Measurements from ENCODE around the gene MLH1. TPM values are rescaled to one million over a fixed set of nuclear protein-coding genes. Genes with fewer than 3 reads are reported as not detected.

MLH1 gene
- total RNA-seq, 2 experiments from 2014 or later = 18.9 to 23.8 TPM

DNA sequence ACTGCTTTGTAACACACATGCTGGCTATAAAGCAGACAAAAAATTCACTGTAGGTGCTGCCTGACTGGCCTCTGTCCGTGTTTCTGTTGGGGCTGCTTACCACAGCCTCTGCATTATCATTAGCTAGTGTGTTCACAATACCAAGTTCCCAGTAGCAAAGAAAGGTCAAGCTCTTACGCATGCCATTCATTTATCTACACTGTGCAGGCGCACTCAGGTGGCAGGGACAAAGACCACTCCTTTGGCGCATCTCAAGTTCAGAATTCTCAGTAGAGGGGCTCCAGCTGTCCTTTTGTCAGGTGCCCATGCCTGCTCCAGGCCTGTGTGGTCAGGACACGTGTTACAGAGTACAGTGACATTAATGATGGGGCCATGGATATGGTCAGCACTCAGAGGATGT lies 22.3 kb downstream of the MLH1 start:
- ChIA-PET POLR2A (no interaction called here), CTCF (interaction anchor here (1.8 kb wide), 1 partner anchor 10 kb away, joined by 4 read pairs; no protein-coding TSS in a partner anchor)
- Mint-ChIP-seq H3K4me1 (ENCODE audit: low read depth) (no peaks in the 10 kb centered on the region), H3K9me3 (no peaks in the 10 kb centered on the region), H3K27me3 (no peaks in the 10 kb centered on the region), H3K36me3 (ENCODE audit: low read depth) (peaks cover 89% of the 10 kb centered on the region), H3K4me3 (no peak overlapping the region), H3K27ac (no peak overlapping the region)
- no peak overlapping the region for H3K4me3 ChIP-seq (ENCODE audit: low read length)
- no peak overlapping the region for H3K27ac ChIP-seq (ENCODE audit: low read depth in 1 of 2, low read length in 2 of 2)
- H3K4me1 ChIP-seq (ENCODE audit: insufficient read depth, low read length) = no peaks in the 10 kb centered on the region
- H3K36me3 ChIP-seq (ENCODE audit: insufficient read depth, low read length) = peaks cover 77% of the 10 kb centered on the region
- ATAC-seq (ENCODE audit: poor library complexity) (no peak), DNase-seq (no peak)
- no peaks in the 10 kb centered on the region for H3K27me3 ChIP-seq (ENCODE audit: control insufficient read depth in 1 of 2, insufficient read depth in 2 of 2, low read length in 2 of 2)
- no peak for TF ChIP-seq CTCF (IDR thresholded peaks at IDR 0.05)
- intact Hi-C loops (cut with DNase I, micrococcal nuclease) = no loop called here
- H3K9me3 ChIP-seq (ENCODE audit: control insufficient read depth in 1 of 2, insufficient read depth in 1 of 2, low read length in 2 of 2) = no peaks in the 10 kb centered on the region

DNA sequence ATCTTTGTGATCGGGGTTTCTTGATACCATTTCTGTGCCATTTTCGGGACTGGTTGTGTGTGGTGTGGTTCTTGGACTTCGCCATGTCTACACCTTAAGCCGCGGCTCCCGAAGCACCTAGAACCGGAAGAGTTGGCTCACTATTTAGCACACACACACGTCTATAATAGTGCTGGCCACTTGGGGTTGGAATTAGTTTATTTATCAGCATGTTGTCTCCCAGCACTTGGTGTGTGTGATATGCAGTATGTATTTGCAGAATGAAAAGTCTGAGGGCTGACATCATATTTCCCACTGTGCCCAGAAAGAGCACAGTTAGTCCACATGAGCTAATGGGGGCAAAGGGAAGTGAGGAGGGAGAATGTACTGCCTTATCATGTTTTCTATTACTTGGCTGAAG lies 23.6 kb downstream of the MLH1 start:
- ChIA-PET CTCF (no interaction called here), POLR2A (no interaction called here)
- no peak for TF ChIP-seq CTCF (IDR thresholded peaks at IDR 0.05)
- ATAC-seq (ENCODE audit: poor library complexity) (no peak), DNase-seq (no peak)
- H3K27ac Mint-ChIP-seq = no peak overlapping the region
- no peaks in the 10 kb centered on the region for H3K27me3 ChIP-seq (ENCODE audit: control insufficient read depth in 1 of 2, insufficient read depth in 2 of 2, low read length in 2 of 2)
- H3K4me1 ChIP-seq (ENCODE audit: insufficient read depth, low read length) = no peaks in the 10 kb centered on the region
- H3K9me3 ChIP-seq (ENCODE audit: control insufficient read depth in 1 of 2, insufficient read depth in 1 of 2, low read length in 2 of 2) = no peaks in the 10 kb centered on the region
- H3K4me1 Mint-ChIP-seq (ENCODE audit: low read depth) = no peaks in the 10 kb centered on the region
- no peak overlapping the region for H3K4me3 Mint-ChIP-seq
- intact Hi-C loops (cut with DNase I, micrococcal nuclease) = no loop called here
- no peaks in the 10 kb centered on the region for H3K27me3 Mint-ChIP-seq
- H3K36me3 Mint-ChIP-seq (ENCODE audit: low read depth) = peaks cover 91% of the 10 kb centered on the region
- no peak overlapping the region for H3K27ac ChIP-seq (ENCODE audit: low read depth in 1 of 2, low read length in 2 of 2)
- no peaks in the 10 kb centered on the region for H3K9me3 Mint-ChIP-seq
- peaks cover 83% of the 10 kb centered on the region for H3K36me3 ChIP-seq (ENCODE audit: insufficient read depth, low read length)
- H3K4me3 ChIP-seq (ENCODE audit: low read length) = no peak overlapping the region

DNA sequence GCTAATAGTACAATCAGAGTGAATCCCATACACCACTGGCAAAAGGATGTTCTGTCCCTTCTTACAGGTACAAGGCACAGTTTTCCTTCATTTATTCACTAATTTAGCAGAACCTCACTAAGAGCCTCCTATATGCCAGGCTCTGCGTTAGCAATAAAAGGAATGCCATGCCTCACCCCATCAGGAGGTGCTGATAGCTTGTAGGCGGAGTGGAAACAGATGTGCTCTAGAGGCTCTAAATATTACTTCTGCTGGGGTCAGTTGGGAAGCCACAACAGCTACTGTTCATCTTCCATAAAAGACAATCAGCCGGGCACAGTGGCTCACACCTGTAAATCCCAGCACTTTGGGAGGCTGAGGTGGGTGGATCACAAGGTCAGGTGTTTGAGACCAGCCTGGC lies 24.4 kb downstream of the MLH1 start:
- intact Hi-C loops (cut with DNase I, micrococcal nuclease) = no loop called here
- no peak for DNase-seq
- no peaks in the 10 kb centered on the region for H3K9me3 Mint-ChIP-seq
- Histone ChIP-seq H3K4me1 (ENCODE audit: insufficient read depth, low read length) (no peaks in the 10 kb centered on the region), H3K36me3 (ENCODE audit: insufficient read depth, low read length) (peaks cover 80% of the 10 kb centered on the region), H3K27ac (ENCODE audit: low read depth in 1 of 2, low read length in 2 of 2) (no peak overlapping the region), H3K27me3 (ENCODE audit: control insufficient read depth in 1 of 2, insufficient read depth in 2 of 2, low read length in 2 of 2) (no peaks in the 10 kb centered on the region), H3K9me3 (ENCODE audit: control insufficient read depth in 1 of 2, insufficient read depth in 1 of 2, low read length in 2 of 2) (no peaks in the 10 kb centered on the region), H3K4me3 (ENCODE audit: low read length) (no peak overlapping the region)
- no peaks in the 10 kb centered on the region for H3K27me3 Mint-ChIP-seq
- ATAC-seq (ENCODE audit: poor library complexity) = no peak
- CTCF ChIA-PET = interaction anchor here (0.7 to 1.1 kb wide), 2 partner anchors 20 to 149 kb away, joined by 3 read pairs; no protein-coding TSS in a partner anchor
- no peaks in the 10 kb centered on the region for H3K4me1 Mint-ChIP-seq (ENCODE audit: low read depth)
- no peak overlapping the region for H3K27ac Mint-ChIP-seq
- POLR2A ChIA-PET = no interaction called here
- H3K36me3 Mint-ChIP-seq (ENCODE audit: low read depth) = peaks cover 91% of the 10 kb centered on the region
- no peak overlapping the region for H3K4me3 Mint-ChIP-seq
- no peak for TF ChIP-seq CTCF (IDR thresholded peaks at IDR 0.05)

Data from CD4-positive, alpha-beta T cell (primary cell).